22Rv1 (cell line): Measurements from ENCODE around the gene TCTN2.

Source experiments
- CTCF ChIP-seq: fragments of 450-650 bp; IDR thresholded peaks from 2 replicates; pipeline ENCODE4 v1.5.1; 2017; ENCODE audit warnings: mild to moderate bottlenecking
- ZFX ChIP-seq: fragments of 450-650 bp; IDR thresholded peaks from 2 replicates; pipeline ENCODE4 v1.6.1; 2017; ENCODE audit warnings: antibody characterized with exemption, borderline replicate concordance

DNA sequence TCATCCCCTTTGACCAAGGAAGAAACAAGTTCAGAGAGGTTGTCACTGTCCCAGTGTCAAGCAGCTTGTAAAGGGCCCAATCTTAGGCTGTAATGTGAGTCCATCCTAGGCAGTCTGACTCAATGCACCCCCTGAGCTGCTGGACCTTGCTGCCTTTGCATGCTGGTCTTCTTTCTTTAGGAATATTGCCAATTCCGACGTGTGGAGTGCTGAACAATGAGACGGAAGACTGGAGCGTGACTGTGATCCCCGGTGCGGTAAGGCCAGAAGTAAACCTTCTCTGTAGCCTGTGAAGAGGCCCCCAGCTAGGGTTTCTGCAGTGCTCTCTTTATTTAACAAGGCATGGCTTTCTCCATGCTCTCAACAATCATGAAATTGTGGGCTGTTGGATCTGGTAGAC lies 963 bp downstream of the TCTN2 start:
- TF ChIP-seq CTCF (no peak), ZFX (no peak)
